Measurements from ENCODE around the gene CADPS. TPM values are rescaled to one million over a fixed set of nuclear protein-coding genes. Genes with fewer than 3 reads are reported as not detected.

Gene CADPS
- total RNA-seq, 4 donors from 2014 or later: 0.09 to 4.4 (median 1.6) TPM; not detected in 1

DNA sequence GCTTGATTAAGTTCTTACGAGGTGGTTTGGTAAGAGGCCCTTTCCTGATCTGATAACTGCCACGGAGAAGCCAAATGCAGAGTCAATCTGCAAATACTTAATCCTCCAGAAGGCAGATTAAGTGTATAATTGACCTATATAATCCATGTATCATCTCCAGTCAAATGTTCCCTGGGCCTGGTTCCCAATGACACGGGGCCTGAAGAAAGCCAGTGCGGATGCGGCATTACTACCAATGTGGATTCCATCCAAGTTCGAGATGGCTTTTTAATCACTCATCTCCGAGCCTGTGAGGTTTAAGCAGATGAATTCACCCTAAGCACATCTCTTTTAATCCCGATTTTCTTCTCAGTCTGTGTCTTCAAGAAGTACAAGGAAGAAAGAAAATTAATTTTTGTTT, 441.8 kb downstream of the CADPS start:
- TF ChIP-seq, protein P1, sequence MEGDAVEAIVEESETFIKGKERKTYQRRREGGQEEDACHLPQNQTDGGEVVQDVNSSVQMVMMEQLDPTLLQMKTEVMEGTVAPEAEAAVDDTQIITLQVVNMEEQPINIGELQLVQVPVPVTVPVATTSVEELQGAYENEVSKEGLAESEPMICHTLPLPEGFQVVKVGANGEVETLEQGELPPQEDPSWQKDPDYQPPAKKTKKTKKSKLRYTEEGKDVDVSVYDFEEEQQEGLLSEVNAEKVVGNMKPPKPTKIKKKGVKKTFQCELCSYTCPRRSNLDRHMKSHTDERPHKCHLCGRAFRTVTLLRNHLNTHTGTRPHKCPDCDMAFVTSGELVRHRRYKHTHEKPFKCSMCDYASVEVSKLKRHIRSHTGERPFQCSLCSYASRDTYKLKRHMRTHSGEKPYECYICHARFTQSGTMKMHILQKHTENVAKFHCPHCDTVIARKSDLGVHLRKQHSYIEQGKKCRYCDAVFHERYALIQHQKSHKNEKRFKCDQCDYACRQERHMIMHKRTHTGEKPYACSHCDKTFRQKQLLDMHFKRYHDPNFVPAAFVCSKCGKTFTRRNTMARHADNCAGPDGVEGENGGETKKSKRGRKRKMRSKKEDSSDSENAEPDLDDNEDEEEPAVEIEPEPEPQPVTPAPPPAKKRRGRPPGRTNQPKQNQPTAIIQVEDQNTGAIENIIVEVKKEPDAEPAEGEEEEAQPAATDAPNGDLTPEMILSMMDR (IDR thresholded peaks at IDR 0.05): no peak
- DNase-seq (ENCODE audit: low spot score) (no peak), ATAC-seq (ENCODE audit: low FRiP score) (no peak)

DNA sequence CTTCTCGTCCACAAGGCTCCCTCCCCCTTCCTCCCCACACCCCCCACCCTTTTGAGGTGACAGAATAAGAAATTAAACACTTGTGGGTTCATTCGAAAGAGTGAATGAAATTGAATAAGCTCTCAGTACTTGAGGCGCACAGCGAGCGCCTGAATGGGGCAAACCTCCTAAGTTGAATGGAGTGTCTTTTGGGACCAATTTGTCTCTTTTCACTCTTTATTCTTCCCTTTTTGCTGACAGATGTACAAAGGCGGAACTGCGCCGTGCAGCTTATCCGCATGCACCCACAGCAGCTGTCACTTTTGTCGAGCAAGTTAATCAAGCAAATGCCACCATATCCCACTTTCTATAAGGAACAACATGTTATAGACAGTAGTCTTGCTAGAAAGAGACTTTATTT, 454.0 kb downstream of the CADPS start:
- TF ChIP-seq, protein P1 (IDR thresholded peaks at IDR 0.05): no peak
- DNase-seq (ENCODE audit: low spot score) (no peak), ATAC-seq (ENCODE audit: low FRiP score) (no peak)

DNA sequence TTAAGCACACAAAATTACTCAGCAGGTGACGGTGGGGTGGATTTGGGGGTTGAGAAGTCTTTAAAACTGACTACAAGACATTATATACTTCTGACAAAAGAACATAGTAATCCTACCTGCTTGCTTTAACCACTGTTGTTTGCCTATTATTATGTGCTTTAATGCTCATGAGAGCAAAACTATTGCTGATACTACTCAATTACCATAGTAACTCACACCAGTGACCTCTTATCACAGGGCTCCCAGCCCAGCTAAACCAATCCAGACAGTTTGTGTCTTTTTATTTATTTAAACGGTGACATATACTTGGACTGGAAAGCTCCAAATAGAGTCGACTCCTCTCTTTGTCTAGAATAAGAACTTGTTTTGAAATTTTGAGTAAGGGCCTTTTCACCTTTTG, 459.1 kb downstream of the CADPS start:
- ATAC-seq (ENCODE audit: low FRiP score) (no peak), DNase-seq (ENCODE audit: low spot score) (no peak)
- TF ChIP-seq, protein P1 (IDR thresholded peaks at IDR 0.05): no peak

DNA sequence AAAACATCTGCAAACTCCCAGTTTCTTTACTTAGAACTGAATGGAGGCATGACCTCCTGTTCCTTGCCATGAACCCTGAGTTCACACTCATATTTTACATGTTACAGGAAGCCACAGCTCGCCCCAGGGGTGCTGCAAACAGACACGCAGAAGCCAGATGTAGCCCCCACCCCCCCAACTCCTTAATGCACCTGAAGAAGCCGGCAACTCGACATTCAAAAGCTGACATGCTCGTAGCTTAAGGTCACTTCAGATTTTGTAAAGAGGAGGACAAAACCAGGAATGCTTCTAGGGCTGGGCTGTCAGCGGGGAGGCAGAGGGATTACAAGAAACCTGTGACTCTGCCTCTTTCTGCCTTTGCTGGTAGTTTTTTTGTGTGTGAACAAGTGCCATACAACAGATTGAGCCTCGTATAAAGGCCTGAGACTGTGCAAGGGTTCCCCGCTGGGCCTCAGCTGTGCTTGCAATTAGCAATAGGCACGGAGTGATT, 459.9 kb downstream of the CADPS start:
- no peak for ATAC-seq (ENCODE audit: low FRiP score)
- DNase-seq (ENCODE audit: low spot score): no peak
- TF ChIP-seq, protein P1 (IDR thresholded peaks at IDR 0.05): no peak

DNA sequence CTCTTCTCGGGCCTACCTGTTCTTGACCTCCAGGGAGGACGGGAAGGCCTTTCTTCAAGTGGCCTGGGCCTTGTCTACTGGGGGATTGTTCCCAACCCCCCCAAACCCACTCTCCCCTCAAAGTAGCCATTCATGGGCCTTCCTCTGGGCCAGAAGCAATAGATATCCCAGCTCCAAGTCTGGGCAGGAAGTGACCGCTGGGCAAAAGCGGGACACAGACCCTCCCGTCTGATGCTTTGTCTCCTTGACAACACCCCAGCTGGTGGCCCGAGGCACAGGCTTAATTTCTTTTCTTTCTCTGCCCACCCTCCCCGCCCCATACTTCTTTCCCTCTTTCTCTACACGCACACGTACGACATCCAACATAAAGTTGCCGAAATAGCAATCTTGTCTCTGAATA, 460.4 kb downstream of the CADPS start:
- DNase-seq (ENCODE audit: low spot score) (no peak), ATAC-seq (ENCODE audit: low FRiP score) (no peak)
- TF ChIP-seq, protein P1 (IDR thresholded peaks at IDR 0.05): no peak

DNA sequence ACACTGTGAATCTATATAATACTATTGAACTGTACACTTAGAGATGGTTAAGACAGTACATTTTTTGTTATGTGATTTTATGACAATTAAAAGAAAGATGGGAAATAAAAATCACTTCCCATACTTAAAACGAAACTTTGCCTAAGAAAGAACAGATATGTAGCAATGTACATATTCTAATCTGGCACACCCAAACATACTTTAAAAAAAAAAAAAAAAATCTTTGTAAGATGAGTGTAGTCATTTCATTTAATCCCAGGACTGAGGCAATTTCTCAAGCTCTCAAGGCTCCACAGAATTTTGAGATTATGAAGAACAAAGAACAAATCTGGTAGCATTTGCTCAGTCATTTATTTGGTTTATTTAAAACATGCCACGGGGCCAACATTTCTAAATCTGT, 461.5 kb downstream of the CADPS start:
- ATAC-seq (ENCODE audit: low FRiP score): no peak
- TF ChIP-seq, protein P1 (IDR thresholded peaks at IDR 0.05): no peak
- no peak for DNase-seq (ENCODE audit: low spot score)

DNA sequence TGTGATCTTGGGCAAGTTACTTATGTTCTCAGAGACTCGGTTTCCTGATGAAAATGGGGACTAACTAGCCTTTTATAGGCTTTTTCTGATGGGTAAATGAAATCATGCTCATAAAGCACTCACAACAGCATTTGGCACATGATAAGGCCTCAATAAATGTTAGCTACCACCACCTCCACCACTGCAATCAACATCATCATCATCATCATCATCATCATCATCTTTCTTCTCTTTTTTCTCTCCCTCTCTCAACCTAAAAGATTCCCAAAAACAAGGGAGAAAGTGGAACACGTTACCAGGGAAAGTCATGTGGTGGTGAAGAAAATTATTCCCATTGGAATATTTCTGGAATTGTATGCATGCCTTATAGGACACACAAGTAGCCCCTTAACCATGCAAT, 468.3 kb downstream of the CADPS start:
- ATAC-seq (ENCODE audit: low FRiP score) (no peak), DNase-seq (ENCODE audit: low spot score) (no peak)
- TF ChIP-seq, protein P1 (IDR thresholded peaks at IDR 0.05): no peak

Data from omental fat pad (tissue), 4 donors.